ENCODE data around the gene OR9G4.

OR9G4 gene

GRCh38 chr11:56748597-56748996 lies at the start of gene OR9G4:
TSS of gene OR9G4 (minus strand) at chr11:56748697. CDS start at chr11:56743766, 4,931 bp downstream.
- DNase-seq, result no peak

GRCh38 chr11:56783448-56784041 lies 35.0 kb upstream of the OR9G4 start:
- no peak for DNase-seq

GRCh38 chr11:56782167-56782847 lies 33.8 kb upstream of the OR9G4 start:
- no peak for DNase-seq

- DNase-seq, result no peak
Observed at GRCh38 chr11:56776809-56777208, 28.3 kb upstream of the OR9G4 start.

- no peak for DNase-seq
Observed at GRCh38 chr11:56764976-56765375, 16.5 kb upstream of the OR9G4 start.

GRCh38 chr11:56751480-56751879 lies 3.0 kb upstream of the OR9G4 start:
- DNase-seq, result no peak

GRCh38 chr11:56750190-56750589 lies 1.7 kb upstream of the OR9G4 start:
- no peak for DNase-seq

- DNase-seq, result no peak
Observed at GRCh38 chr11:56740886-56741285, 7.6 kb downstream of the OR9G4 start.

- DNase-seq, result no peak
Observed at GRCh38 chr11:56740107-56740506, 8.4 kb downstream of the OR9G4 start.

- DNase-seq, result no peak
Observed at GRCh38 chr11:56720513-56720912, 28.0 kb downstream of the OR9G4 start.

GRCh38 chr11:56716379-56716854 lies 32.1 kb downstream of the OR9G4 start:
- DNase-seq, result no peak

- DNase-seq, result no peak
Observed at GRCh38 chr11:56714206-56714605, 34.3 kb downstream of the OR9G4 start.

- no peak for DNase-seq
Observed at GRCh38 chr11:56706486-56706885, 42.0 kb downstream of the OR9G4 start.

GRCh38 chr11:56705784-56706396 lies 42.6 kb downstream of the OR9G4 start:
- DNase-seq, result no peak

GRCh38 chr11:56700914-56701485 lies 47.5 kb downstream of the OR9G4 start:
- DNase-seq, result no peak

GRCh38 chr11:56700242-56700913 lies 48.1 kb downstream of the OR9G4 start:
- no peak for DNase-seq

GRCh38 chr11:56698795-56699194 lies 49.7 kb downstream of the OR9G4 start, which contains the start of gene OR9G1:
TSS of gene OR9G1 (plus strand) at chr11:56699095. CDS start at chr11:56700388, 1,293 bp downstream.
- no peak for DNase-seq

GRCh38 chr11:56693428-56693827 lies 55.1 kb downstream of the OR9G4 start:
- DNase-seq, result no peak
